NT2/D1 (cell line): ENCODE data around the gene PAK6.

ENCODE experiments used
- YY1 ChIP-seq: IDR thresholded peaks from 2 replicates; pipeline ENCODE4 v1.6.1; 2011; ENCODE audit not compliant: insufficient read length, insufficient read depth
- ZNF274 ChIP-seq: IDR thresholded peaks from 2 replicates; pipeline ENCODE4 v1.6.1; 2011; ENCODE audit warnings: mild to moderate bottlenecking, low read depth, low read length

GRCh38 chr15:40229316-40229715 lies 9.5 kb upstream of the PAK6 start:
- TF ChIP-seq YY1 (no peak), ZNF274 (no peak)
